HG02588 (cell line): ENCODE measurements around the gene OR8D1.

Experiments
- ATAC-seq: cut with Tn5 transposase; IDR thresholded peaks from one replicate; pipeline ENCODE4 v1.9.1; 2021; ENCODE audit warnings: mild to moderate bottlenecking, moderate library complexity; ENCODE audit not compliant: unreplicated experiment

OR8D1 gene

GRCh38 chr11:124313849-124314248 is at the start of gene OR8D1:
Gene OR8D1, minus strand, starts transcription at chr11:124313949. Its CDS starts 3,183 bp downstream, at chr11:124310766.
- ATAC-seq, result no peak

GRCh38 chr11:124359566-124359965 is 45.8 kb upstream of the OR8D1 start:
- no peak for ATAC-seq

GRCh38 chr11:124346311-124346955 is 32.7 kb upstream of the OR8D1 start:
- no peak for ATAC-seq

GRCh38 chr11:124344346-124344745 is 30.6 kb upstream of the OR8D1 start:
- no peak for ATAC-seq

GRCh38 chr11:124340142-124340447 is 26.3 kb upstream of the OR8D1 start:
- ATAC-seq, result no peak

GRCh38 chr11:124339396-124340141 is 25.8 kb upstream of the OR8D1 start:
- no peak for ATAC-seq

GRCh38 chr11:124331873-124332272 is 18.1 kb upstream of the OR8D1 start:
- no peak for ATAC-seq

GRCh38 chr11:124329787-124330478 is 16.2 kb upstream of the OR8D1 start:
- ATAC-seq, result peak; percentile 86

GRCh38 chr11:124327775-124328174 is 14.0 kb upstream of the OR8D1 start:
- no peak for ATAC-seq

- ATAC-seq, result no peak
Observed at GRCh38 chr11:124322356-124322755, 8.6 kb upstream of the OR8D1 start.

GRCh38 chr11:124320097-124320496 is 6.3 kb upstream of the OR8D1 start, which contains the start of gene OR8D2:
Gene OR8D2, minus strand, starts transcription at chr11:124320197. Its CDS starts 0 bp downstream, at chr11:124320197.
- no peak for ATAC-seq

GRCh38 chr11:124315052-124315451 is 1.3 kb upstream of the OR8D1 start:
- ATAC-seq, result no peak

GRCh38 chr11:124313131-124313530 is 618 bp downstream of the OR8D1 start:
- ATAC-seq, result no peak

- no peak for ATAC-seq
Observed at GRCh38 chr11:124311670-124312069, 2.1 kb downstream of the OR8D1 start.

- no peak for ATAC-seq
Observed at GRCh38 chr11:124311269-124311668, 2.5 kb downstream of the OR8D1 start.

- no peak for ATAC-seq
Observed at GRCh38 chr11:124310721-124311120, 3.0 kb downstream of the OR8D1 start.

- no peak for ATAC-seq
Observed at GRCh38 chr11:124307093-124307492, 6.7 kb downstream of the OR8D1 start.

- no peak for ATAC-seq
Observed at GRCh38 chr11:124302347-124303125, 11.2 kb downstream of the OR8D1 start.

GRCh38 chr11:124301548-124301947 is 12.2 kb downstream of the OR8D1 start:
- ATAC-seq, result no peak

GRCh38 chr11:124297921-124298320 is 15.8 kb downstream of the OR8D1 start:
- no peak for ATAC-seq

- no peak for ATAC-seq
Observed at GRCh38 chr11:124296016-124296415, 17.7 kb downstream of the OR8D1 start.
